ENCODE data around the gene SPSB3.
"Not testable (repeated sequence)": the region's sequence is repeated elsewhere in the genome, so short reads cannot be mapped to it uniquely, and the experiment has no call there.

The SPSB3 gene

GRCh38 chr16:1734816-1735215 is 47.6 kb downstream of the SPSB3 start:
- DNase-seq, result no peak

- no peak for DNase-seq
Observed at GRCh38 chr16:1734123-1734522, 48.2 kb downstream of the SPSB3 start.

GRCh38 chr16:1732551-1732987 is 49.8 kb downstream of the SPSB3 start:
- not testable (repeated sequence) for DNase-seq

GRCh38 chr16:1732071-1732470 is 50.3 kb downstream of the SPSB3 start:
- no peak for DNase-seq

- DNase-seq, result no peak
Observed at GRCh38 chr16:1731603-1732002, 50.8 kb downstream of the SPSB3 start.

GRCh38 chr16:1731073-1731472 is 51.3 kb downstream of the SPSB3 start:
- no peak for DNase-seq

- DNase-seq, result no peak
Observed at GRCh38 chr16:1729445-1729844, 52.9 kb downstream of the SPSB3 start.

GRCh38 chr16:1729026-1729425 is 53.3 kb downstream of the SPSB3 start:
- DNase-seq, result no peak

GRCh38 chr16:1727651-1728624 is 54.4 kb downstream of the SPSB3 start:
- no peak for DNase-seq
